ENCODE data around the gene PALLD. TPM values are rescaled to one million over a fixed set of nuclear protein-coding genes. Genes with fewer than 3 reads are reported as not detected.
A peak's percentile ranks its signal among the peaks of the same experiment; 100 is the strongest.

Gene PALLD
- total RNA-seq, 1 experiment from 2014 or later = 0.51 TPM

DNA sequence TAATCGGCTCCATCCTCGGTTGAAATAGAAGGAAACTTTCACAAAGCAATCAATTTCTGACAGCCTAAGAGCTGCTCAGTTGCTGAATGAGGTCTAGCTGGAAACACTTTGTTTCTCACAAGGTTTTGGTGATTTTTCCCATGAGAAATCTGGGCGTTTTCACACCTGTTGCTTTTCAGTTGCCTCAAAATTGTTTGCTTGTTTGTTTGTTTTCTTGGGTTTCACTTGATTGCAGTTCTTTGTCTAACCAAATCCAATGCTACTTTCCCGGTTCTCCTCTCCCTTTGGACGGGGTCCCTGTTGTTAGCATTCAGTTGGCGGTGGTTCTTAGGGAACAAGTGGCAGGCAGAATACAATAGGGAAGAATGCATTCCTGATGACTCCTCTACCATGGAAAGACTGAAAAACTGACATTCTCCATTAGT, 135.5 kb downstream of the PALLD start:
- in situ Hi-C loops (cut with HindIII; ENCODE audit: low sequenced_read_pairs) = no loop called here
- no peak for DNase-seq (ENCODE audit: low spot score)

GRCh38 chr4:168633064-168633463, 136.2 kb downstream of the PALLD start:
- in situ Hi-C loops (cut with HindIII; ENCODE audit: low sequenced_read_pairs) = no loop called here
- no peak for DNase-seq (ENCODE audit: low spot score)

DNA sequence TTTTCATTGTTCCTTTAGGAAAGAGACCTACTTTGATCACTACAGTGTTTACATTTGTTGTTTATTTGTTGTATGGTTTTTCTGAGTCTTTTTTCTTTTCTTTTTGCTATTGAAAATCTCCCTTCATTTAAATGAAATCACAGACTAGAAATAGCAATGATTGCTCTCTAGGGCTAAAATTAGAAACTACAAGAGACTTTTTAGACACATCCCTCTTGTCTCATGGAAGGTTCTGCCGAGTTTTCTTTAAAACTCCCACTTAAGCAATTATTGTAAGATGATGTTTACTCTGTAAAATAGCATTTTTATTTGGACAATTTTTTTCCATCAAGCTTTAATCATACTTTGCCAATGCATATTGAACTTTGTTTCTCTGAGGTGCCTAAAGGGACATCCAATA, 136.6 kb downstream of the PALLD start:
- in situ Hi-C loops (cut with HindIII; ENCODE audit: low sequenced_read_pairs) = no loop called here
- DNase-seq (ENCODE audit: low spot score) = no peak

DNA sequence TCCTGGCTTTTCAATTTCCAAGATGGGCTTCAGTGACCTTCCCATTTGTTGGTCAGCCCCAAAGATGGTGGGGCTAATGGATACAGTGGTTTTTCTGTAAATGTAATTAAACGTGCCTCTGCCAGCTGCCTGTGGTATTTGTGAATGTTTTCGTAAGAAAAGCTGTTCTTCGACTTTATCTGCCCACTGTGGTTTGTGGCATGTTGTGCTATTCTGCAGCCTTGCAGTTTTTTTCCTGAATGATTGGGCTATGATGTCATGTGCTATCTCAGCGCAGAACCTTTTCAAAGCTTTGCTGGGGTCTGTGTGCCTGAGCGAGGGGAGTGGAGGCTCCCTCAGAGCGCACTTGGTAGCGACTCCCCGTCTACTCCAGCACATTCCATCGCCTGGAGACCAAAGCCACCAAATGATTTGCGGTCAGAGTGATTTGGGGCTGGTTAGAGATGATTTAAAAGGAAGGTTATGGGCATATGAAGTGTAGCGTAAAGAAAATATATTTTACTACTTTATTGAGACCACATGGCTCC, 137.5 kb downstream of the PALLD start:
- in situ Hi-C loops (cut with HindIII; ENCODE audit: low sequenced_read_pairs) = no loop called here
- DNase-seq (ENCODE audit: low spot score) = no peak

DNA sequence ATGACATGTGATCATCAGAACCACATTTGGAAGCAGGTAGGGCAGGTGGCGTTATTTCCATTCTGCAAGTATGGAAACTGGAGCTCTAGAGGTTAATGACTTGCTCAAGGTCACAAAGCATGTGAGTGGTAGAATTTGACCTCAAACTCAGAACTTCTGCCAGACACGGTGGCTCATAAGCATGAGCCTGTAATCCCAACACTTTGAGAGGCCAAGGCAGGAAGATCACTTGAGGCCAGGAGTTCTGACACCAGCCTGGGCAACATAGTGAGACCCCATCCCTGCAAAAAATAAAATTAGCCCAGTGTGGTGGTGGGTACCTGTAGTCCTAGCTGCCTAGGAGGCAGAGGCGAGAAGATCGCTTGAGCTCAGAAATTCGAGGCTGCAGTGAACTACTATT, 139.2 kb downstream of the PALLD start:
- no peak for DNase-seq (ENCODE audit: low spot score)
- in situ Hi-C loops (cut with HindIII; ENCODE audit: low sequenced_read_pairs) = no loop called here

- DNase-seq (ENCODE audit: low spot score) = no peak
- in situ Hi-C loops (cut with HindIII; ENCODE audit: low sequenced_read_pairs) = no loop called here
Observed at GRCh38 chr4:168636506-168637196, 139.8 kb downstream of the PALLD start.

DNA sequence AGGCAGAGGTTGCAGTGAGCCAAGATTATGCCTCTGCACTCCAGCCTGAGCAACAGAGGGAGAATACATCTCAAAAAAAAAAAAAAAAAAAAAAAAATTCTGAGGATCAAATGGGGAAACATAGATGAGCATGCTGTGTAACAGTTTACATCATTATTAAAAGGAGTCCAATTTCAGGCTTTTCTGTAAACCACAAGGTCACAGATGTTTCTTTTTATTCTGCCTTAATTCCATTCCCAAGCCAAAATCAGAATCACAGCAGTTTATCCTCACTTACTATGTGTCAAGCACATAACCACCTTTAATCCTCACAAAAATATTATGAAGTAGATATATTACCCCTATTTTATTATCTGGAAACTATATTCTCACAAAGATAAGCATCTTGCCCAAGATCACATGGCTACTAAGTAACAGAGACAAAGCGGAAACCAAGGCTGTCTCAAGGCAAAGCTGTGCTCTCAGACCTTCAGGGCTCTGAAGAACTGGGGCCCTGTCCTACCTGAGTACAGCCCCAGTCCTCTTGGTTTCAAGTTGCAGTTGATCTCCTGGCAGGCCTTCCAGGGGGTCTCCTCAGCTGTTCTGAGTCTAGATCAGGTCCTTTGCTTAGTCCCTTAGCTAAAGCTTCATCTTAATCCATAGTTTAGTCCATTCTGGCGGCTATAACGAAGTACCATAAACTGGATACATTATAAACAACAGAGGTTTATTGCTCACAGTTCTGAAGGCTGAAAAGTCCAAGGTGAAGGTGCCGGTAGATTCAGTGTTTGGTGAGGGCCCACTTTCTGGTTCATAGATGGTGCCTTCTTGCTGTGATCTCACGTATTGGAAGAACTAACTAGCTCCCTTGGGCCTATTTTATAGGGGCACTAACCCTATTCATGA, 141.3 kb downstream of the PALLD start:
- in situ Hi-C loops (cut with HindIII; ENCODE audit: low sequenced_read_pairs) = no loop called here
- no peak for DNase-seq (ENCODE audit: low spot score)

DNA sequence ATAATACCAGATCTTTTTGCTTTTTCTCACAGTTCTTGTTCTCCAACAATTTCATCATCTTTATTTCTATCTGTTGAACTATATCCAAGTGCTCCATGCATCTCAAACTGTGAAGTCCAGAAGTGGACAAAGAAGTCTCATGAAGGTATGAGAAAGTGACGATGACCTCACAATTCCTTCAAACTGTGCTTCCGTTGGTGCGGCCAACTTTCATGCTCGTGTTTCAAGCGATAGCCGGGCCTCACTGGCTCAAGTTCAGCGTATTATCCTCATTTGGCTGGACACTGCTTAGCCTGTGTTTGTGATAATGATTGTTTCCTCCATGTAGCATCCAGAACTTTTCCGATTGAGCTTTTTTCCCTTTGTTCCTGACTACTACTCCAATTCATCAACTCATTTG, 143.1 kb downstream of the PALLD start:
- DNase-seq (ENCODE audit: low spot score) = no peak
- in situ Hi-C loops (cut with HindIII; ENCODE audit: low sequenced_read_pairs) = no loop called here

DNA sequence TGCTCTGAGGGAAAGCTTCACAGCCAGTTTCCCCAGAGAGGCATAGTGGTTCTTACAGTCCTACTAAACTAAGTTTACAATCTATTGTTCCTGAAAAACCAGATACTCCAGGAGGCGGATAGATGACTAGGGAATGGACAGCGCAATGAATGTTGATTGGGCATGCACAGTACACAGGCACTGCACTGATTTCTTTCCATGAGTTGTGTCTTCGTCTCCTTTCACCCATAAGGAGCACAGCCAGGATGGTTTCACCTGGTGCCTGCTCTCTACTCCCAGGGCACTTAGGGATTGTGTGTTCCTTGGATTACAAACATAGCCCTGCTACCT, 144.9 kb downstream of the PALLD start:
- DNase-seq (ENCODE audit: low spot score) = no peak
- in situ Hi-C loops (cut with HindIII; ENCODE audit: low sequenced_read_pairs) = no loop called here

GRCh38 chr4:168642591-168642990, 145.7 kb downstream of the PALLD start:
- no peak for DNase-seq (ENCODE audit: low spot score)
- in situ Hi-C loops (cut with HindIII; ENCODE audit: low sequenced_read_pairs) = no loop called here

DNA sequence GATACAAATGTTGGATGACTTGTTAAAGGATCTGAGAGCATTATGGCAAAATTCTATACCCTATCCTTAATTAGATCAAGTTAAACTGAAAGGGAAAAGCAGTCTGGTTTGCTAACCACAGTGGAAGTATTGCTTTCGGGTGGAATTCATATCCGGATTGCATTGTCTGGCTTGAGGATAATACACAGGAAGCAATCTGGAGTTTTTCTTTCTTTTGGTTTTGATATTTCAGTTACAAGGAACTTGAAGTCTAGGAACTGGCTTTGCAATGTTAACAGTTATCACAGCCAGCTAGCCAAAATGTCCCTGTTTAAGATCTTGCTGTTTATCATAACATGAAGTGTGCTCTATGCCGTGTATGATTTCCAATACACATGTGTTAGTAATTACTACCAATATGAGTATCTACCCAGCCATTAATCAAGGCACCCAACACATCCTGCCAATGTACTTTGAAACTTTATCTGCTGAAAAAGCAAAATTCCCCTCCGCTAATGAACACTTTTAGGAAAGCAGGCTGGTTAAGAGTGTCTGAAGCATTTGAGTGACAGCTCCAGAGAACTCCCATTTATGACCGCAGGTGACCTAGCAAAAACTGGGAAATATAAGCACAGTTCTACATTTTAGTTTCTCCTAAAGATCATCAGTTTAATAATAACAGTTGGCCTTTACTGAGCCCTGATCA, 146.4 kb downstream of the PALLD start:
- no peak for DNase-seq (ENCODE audit: low spot score)
- in situ Hi-C loops (cut with HindIII; ENCODE audit: low sequenced_read_pairs) = no loop called here

GRCh38 chr4:168643796-168644159, 146.9 kb downstream of the PALLD start:
- in situ Hi-C loops (cut with HindIII; ENCODE audit: low sequenced_read_pairs) = no loop called here

GRCh38 chr4:168646001-168646768, 149.3 kb downstream of the PALLD start:
- in situ Hi-C loops (cut with HindIII; ENCODE audit: low sequenced_read_pairs) = no loop called here

More at GRCh38 chr4:168643796-168644159, 146.9 kb downstream of the PALLD start:
- DNase-seq (ENCODE audit: low spot score) = no peak

DNA sequence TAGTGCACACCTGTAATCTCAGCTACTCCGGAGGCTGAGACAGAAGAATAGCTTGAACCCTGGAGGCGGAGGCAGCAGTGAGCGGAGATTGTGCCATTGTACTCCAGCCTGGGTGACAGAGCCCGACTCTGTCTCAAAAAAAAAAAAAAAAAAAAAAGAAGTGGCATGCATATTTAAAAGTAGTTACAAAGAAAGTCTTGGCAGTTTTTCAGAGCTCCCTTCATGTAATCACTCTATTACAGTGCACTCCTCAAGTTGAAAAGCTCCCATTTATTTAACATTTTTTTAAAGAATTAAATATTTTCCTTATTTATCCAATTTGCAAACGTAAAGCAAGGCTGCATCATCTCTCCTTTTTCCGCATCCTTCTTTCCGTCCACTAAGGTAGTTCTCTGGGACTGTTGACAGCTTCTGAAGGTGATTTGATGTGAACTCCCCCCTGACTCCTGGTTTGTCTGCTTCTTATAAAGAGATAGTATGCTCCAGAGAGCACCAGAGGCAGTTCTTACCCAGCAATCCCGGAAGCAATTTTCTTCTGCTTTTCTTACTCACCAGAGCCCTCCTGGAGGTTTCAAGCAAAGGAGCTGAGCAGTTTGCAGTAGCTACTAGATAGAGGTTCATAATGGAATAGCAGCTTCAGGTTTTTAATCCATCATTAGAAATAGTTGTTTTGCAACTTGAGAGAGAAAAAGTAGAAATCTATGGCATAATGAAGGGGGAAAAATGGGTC, 151.0 kb downstream of the PALLD start:
- in situ Hi-C loops (cut with HindIII; ENCODE audit: low sequenced_read_pairs) = no loop called here
- DNase-seq (ENCODE audit: low spot score) = no peak

More at GRCh38 chr4:168646001-168646768, 149.3 kb downstream of the PALLD start:
- DNase-seq (ENCODE audit: low spot score) = peak; percentile 87

- in situ Hi-C loops (cut with HindIII; ENCODE audit: low sequenced_read_pairs) = no loop called here
- DNase-seq (ENCODE audit: low spot score) = no peak
Observed at GRCh38 chr4:168648494-168648893, 151.6 kb downstream of the PALLD start.

DNA sequence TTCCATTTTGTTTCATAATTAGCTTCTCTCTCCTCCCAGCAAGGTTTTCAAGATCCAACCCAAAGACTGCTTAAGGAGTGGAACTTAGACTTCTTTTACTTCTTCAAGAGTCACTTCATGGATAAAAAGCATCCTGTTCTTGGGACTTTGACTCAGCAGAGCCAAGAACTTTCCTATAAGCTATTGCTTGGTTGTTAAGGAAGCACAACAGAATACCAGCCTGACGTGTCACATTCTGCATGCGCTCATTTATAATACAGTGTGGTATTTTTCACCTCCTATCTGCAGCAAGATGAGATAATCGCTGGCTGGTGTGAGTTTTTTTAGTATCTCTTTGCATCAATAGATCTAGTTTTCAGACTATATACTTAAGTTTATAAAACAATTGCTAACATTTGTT, 152.1 kb downstream of the PALLD start:
- no peak for DNase-seq (ENCODE audit: low spot score)
- in situ Hi-C loops (cut with HindIII; ENCODE audit: low sequenced_read_pairs) = no loop called here

GRCh38 chr4:168651374-168651773, 154.5 kb downstream of the PALLD start:
- no peak for DNase-seq (ENCODE audit: low spot score)
- in situ Hi-C loops (cut with HindIII; ENCODE audit: low sequenced_read_pairs) = no loop called here

- no peak for DNase-seq (ENCODE audit: low spot score)
- in situ Hi-C loops (cut with HindIII; ENCODE audit: low sequenced_read_pairs) = no loop called here
Observed at GRCh38 chr4:168651864-168652263, 155.0 kb downstream of the PALLD start.

DNA sequence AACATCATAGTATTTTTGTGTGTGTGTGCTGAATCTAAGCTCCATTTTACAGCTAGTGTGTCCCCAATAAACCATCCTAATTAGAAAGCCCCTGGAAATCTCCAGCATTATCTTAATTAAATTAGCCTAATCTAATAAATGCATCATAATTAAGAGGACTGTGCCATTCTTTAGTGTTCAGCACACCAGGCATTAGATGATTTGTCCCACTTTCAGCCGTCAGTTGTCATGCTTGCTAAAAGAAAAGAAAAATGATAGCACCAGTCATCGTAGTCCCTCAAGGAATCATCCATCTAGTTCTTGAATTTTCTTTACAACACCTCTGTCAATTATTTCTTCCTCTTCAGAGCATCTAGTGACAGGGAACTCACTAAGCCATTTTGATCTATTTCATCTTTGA, 155.9 kb downstream of the PALLD start:
- in situ Hi-C loops (cut with HindIII; ENCODE audit: low sequenced_read_pairs) = no loop called here
- DNase-seq (ENCODE audit: low spot score) = no peak
